ENCODE data around the gene MOB3A.

MOB3A gene

DNA sequence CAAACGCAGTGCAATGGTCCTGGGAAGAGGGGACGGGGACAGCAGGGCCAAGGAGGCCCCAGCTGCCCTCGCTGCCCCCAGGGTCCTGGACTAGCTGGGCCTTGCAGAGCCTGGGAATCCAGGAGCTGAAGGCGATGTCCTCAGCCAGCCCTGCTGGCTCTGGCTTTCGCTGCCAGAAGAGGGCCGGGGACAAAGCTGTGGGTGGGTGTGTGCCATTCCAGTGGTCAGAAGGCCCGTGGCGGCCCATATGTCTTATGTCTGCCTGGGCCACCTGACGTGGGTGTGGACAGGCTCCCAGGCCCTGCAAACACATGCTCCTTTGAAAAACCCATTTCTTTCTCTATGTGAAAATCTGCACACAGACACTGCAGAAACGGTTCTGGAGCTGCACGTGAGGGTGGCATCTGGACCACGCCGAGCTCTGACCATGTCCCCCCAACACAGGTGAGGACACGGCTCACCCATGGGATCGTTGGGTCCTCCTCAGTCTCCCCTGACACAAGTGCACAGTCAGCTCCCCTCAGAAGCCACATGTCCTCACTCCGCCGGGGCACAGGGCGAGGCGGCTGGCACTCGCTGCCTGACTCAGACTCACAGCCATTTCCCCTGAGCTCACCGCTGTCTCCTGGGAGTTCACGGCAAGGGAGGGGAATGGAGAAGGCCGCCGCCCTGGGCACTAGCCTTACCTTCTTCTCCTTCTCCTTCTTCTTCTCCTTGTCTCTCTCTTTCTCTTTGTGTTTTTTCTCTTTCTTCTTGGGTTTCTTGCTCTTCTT is 17.5 kb upstream of the MOB3A start:
- Histone ChIP-seq H3K36me3 (ENCODE audit: control insufficient read depth in 1 of 2, insufficient read depth in 2 of 2, low read length in 2 of 2) (peaks cover 68 to 100% of the 10 kb centered on the region in 2 donors), H3K27ac (ENCODE audit: low read length) (no peak overlapping the region), H3K4me3 (ENCODE audit: low read depth in 1 of 2, low read length in 2 of 2) (no peak overlapping the region), H3K27me3 (ENCODE audit: low read depth, low read length) (no peaks in the 10 kb centered on the region), H3K9me3 (ENCODE audit: control insufficient read depth in 1 of 2, low read length in 2 of 2) (no peaks in the 10 kb centered on the region), H3K4me1 (ENCODE audit: control insufficient read depth in 1 of 2, insufficient read depth in 2 of 2, low read length in 2 of 2) (no peaks in the 10 kb centered on the region)

DNA sequence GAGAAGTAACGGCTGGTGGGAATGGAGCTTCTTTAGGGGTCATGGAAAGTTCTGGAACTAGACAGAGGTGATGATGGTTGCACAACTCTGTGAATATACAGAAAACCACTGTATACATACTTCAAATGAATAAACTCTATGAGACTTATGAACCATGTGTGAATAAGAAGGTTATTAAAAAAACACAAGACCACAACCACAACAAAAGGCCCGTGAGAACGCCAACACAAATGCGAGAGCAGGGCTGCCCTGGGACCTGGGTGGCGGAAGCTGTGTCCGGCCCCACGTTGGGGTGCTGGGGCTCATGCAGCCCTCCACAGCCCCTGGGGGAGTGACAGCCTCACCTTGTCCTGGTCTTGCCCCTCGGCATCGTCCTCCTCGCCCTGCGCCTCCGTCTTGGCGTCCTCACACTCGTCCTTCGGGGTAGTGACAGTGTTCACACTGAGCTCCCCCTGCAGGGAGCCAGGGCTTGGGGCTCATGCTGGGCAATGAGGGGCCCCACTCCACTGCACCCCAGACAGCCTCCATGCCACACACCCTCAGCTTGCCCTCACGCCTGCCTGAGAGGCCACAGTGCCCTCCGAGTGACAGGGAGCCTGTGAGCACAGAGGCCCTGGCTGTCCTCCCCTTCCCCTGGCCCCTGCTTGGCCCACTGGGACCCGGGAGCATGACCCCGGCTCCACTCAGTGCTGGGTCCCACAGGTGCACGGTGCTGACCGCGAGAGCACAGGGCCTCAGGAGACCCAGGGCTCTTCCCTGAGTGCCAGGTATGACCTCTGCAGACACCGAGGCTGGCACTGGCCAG is 16.6 kb upstream of the MOB3A start:
- Histone ChIP-seq H3K4me3 (ENCODE audit: low read depth in 1 of 2, low read length in 2 of 2) (no peak overlapping the region), H3K4me1 (ENCODE audit: control insufficient read depth in 1 of 2, insufficient read depth in 2 of 2, low read length in 2 of 2) (no peaks in the 10 kb centered on the region), H3K36me3 (ENCODE audit: control insufficient read depth in 1 of 2, insufficient read depth in 2 of 2, low read length in 2 of 2) (peaks cover 69 to 100% of the 10 kb centered on the region in 2 donors), H3K27ac (ENCODE audit: low read length) (no peak overlapping the region), H3K27me3 (ENCODE audit: low read depth, low read length) (no peaks in the 10 kb centered on the region), H3K9me3 (ENCODE audit: control insufficient read depth in 1 of 2, low read length in 2 of 2) (no peaks in the 10 kb centered on the region)

DNA sequence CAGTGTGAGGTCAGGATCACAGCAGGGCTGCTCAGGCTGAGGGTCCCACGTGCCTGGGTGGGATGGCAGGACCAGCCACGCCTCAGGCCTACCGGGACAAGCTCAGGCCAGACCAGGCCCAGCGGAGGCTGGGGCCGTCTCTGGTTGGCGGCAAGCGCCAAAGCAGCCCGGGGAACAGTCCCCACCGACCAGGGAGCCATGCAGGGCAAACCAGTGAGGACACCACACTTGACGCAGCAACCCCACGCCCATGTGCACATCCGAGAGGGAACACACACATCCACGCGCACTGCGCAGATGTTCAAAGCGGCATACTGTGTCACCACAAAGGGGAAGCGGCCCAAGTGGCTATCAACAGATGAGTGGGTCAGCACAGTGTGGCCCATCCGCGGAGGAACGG is 15.8 kb upstream of the MOB3A start:
- Histone ChIP-seq H3K36me3 (ENCODE audit: control insufficient read depth in 1 of 2, insufficient read depth in 2 of 2, low read length in 2 of 2) (peaks cover 64 to 94% of the 10 kb centered on the region in 2 donors), H3K4me1 (ENCODE audit: control insufficient read depth in 1 of 2, insufficient read depth in 2 of 2, low read length in 2 of 2) (no peaks in the 10 kb centered on the region), H3K27ac (ENCODE audit: low read length) (no peak overlapping the region), H3K4me3 (ENCODE audit: low read depth in 1 of 2, low read length in 2 of 2) (no peak overlapping the region), H3K9me3 (ENCODE audit: control insufficient read depth in 1 of 2, low read length in 2 of 2) (no peaks in the 10 kb centered on the region), H3K27me3 (ENCODE audit: low read depth, low read length) (no peaks in the 10 kb centered on the region)

DNA sequence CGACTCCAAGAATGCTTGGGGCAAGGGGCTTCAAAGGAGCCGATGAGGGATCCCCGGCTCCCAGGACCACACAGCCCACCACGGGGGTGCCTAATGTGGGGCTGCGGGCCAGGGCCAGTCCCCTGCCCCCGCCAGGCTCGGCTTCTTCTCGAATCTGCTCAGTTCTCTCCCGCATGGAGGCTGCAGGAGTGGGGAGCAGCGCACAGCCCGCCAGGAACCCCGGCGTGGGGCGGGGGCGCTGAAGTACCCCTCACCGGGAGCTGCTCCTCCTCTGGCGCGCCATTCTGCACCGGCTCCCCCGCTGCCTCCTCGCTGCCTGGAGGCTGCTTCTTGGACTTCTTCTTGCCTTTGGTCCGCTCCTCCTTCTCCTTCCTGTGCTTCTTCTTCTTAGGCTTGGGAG is 15.3 kb upstream of the MOB3A start:
- Histone ChIP-seq H3K9me3 (ENCODE audit: control insufficient read depth in 1 of 2, low read length in 2 of 2) (no peaks in the 10 kb centered on the region), H3K4me1 (ENCODE audit: control insufficient read depth in 1 of 2, insufficient read depth in 2 of 2, low read length in 2 of 2) (no peaks in the 10 kb centered on the region), H3K27ac (ENCODE audit: low read length) (no peak overlapping the region), H3K4me3 (ENCODE audit: low read depth in 1 of 2, low read length in 2 of 2) (no peak overlapping the region), H3K36me3 (ENCODE audit: control insufficient read depth in 1 of 2, insufficient read depth in 2 of 2, low read length in 2 of 2) (peaks cover 63 to 93% of the 10 kb centered on the region in 2 donors), H3K27me3 (ENCODE audit: low read depth, low read length) (no peaks in the 10 kb centered on the region)

DNA sequence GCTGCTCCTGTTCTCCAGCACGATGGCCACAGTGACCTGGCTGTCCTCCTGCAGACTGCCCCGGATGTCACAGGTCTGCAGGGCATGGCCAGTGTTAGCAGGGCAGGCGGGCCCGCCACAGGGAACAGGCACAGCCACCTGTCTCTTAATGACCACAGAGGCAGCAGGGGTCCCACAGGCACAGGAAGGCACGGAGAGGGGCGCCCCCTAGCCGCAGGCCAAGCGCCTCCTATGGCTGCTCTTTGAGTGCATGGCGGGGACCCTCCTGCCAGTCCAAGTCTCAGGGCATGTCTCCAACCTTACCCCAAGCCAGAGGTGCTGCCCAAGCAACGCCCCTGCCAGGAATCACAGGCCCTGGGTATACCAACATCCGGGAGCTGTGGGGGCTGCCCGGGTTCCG is 14.7 kb upstream of the MOB3A start:
- Histone ChIP-seq H3K4me3 (ENCODE audit: low read depth in 1 of 2, low read length in 2 of 2) (no peak overlapping the region), H3K36me3 (ENCODE audit: control insufficient read depth in 1 of 2, insufficient read depth in 2 of 2, low read length in 2 of 2) (peaks cover 63 to 93% of the 10 kb centered on the region in 2 donors), H3K9me3 (ENCODE audit: control insufficient read depth in 1 of 2, low read length in 2 of 2) (no peaks in the 10 kb centered on the region), H3K4me1 (ENCODE audit: control insufficient read depth in 1 of 2, insufficient read depth in 2 of 2, low read length in 2 of 2) (no peaks in the 10 kb centered on the region), H3K27ac (ENCODE audit: low read length) (no peak overlapping the region), H3K27me3 (ENCODE audit: low read depth, low read length) (no peaks in the 10 kb centered on the region)

DNA sequence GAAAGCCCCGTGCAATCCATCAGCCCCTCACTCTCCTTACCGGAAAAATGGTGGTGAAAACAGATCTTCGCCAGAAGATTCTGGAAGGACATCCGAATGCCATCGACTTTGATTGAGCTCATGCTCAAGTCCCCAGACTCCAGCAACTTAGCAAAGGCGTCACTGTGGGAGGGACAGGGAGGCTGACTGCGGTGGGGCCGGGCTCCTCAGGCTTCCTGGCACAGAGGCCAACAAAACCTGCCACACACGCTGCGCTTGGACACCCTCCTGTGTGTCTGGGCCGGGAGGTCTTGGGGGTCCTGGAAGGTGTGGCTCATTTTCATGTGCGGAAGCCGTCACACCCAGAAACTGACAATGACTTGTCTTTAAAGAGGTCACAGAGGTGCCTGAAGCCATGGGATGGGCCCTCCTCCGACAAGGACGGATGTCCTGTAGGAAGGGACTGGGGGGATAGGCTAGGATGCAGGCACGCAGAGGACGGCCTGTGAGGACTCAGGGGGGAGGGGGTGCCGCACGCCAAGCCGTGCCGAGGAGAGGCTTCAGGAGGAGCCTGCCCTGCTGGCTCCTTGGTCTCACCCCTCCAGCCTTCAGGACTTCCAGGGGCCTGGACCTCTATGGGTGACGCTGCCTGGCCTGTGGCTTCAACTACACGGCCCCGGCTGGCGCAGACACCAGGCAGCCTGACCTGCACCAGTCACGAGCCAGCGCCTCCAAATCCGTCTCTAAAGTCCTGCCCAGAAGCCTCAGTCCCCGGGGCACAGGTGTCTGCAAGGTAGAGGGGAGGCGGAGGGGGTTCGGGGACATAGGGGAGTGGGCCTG is 13.1 kb upstream of the MOB3A start:
- H3K36me3 ChIP-seq (ENCODE audit: control insufficient read depth in 1 of 2, insufficient read depth in 2 of 2, low read length in 2 of 2) = peaks cover 49 to 89% of the 10 kb centered on the region in 2 donors
- H3K4me3 ChIP-seq (ENCODE audit: low read depth in 1 of 2, low read length in 2 of 2) = no peak overlapping the region
- no peak overlapping the region for H3K27ac ChIP-seq (ENCODE audit: low read length)

DNA sequence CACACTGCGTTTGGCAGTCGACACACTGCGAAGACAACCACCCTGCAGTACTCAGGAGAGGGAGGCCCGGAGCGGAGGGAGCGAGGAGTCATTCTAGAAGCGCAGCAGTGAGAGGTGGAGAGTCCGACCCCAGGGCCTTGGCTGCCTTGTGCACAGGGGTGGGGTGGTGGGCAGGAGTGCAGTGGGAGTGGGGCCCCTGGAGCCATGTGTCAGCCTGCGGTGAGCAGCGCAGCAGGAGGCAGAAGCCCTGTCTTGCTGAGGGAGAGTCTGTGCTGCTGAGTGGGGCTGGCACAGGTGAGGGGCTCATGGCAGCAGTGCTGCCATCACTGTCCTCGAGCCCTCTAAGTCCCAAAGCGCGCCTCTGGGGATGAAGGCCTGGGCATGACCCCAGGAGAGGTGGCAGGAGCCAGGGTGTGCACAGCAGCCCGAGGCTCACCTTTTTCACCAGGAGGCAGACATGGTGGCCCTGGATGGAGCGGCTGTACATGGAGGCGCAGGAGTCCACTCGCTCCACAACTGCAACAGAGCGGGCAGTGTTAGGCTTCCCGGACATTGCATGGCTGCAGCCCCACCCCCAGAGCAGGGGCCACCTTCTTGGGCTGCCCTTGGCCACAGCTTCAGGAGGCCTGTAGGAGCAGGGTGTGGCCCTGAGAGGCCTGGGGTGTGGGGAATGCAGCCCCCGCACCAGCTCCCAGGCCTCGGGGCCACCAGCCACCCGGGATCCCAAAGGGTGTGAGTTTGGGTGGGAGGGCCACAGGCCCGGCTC is 12.3 kb upstream of the MOB3A start:
- Histone ChIP-seq H3K4me1 (ENCODE audit: control insufficient read depth in 1 of 2, insufficient read depth in 2 of 2, low read length in 2 of 2) (no peaks in the 10 kb centered on the region), H3K27ac (ENCODE audit: low read length) (no peak overlapping the region), H3K27me3 (ENCODE audit: low read depth, low read length) (no peaks in the 10 kb centered on the region), H3K9me3 (ENCODE audit: control insufficient read depth in 1 of 2, low read length in 2 of 2) (no peaks in the 10 kb centered on the region), H3K36me3 (ENCODE audit: control insufficient read depth in 1 of 2, insufficient read depth in 2 of 2, low read length in 2 of 2) (peaks cover 40 to 86% of the 10 kb centered on the region in 2 donors), H3K4me3 (ENCODE audit: low read depth in 1 of 2, low read length in 2 of 2) (no peak overlapping the region)

More for the DNA sequence above, 13.1 kb upstream of the MOB3A start:
- H3K9me3 ChIP-seq (ENCODE audit: control insufficient read depth in 1 of 2, low read length in 2 of 2) = no peaks in the 10 kb centered on the region
- H3K4me1 ChIP-seq (ENCODE audit: control insufficient read depth in 1 of 2, insufficient read depth in 2 of 2, low read length in 2 of 2) = no peaks in the 10 kb centered on the region
- H3K27me3 ChIP-seq (ENCODE audit: low read depth, low read length) = no peaks in the 10 kb centered on the region

DNA sequence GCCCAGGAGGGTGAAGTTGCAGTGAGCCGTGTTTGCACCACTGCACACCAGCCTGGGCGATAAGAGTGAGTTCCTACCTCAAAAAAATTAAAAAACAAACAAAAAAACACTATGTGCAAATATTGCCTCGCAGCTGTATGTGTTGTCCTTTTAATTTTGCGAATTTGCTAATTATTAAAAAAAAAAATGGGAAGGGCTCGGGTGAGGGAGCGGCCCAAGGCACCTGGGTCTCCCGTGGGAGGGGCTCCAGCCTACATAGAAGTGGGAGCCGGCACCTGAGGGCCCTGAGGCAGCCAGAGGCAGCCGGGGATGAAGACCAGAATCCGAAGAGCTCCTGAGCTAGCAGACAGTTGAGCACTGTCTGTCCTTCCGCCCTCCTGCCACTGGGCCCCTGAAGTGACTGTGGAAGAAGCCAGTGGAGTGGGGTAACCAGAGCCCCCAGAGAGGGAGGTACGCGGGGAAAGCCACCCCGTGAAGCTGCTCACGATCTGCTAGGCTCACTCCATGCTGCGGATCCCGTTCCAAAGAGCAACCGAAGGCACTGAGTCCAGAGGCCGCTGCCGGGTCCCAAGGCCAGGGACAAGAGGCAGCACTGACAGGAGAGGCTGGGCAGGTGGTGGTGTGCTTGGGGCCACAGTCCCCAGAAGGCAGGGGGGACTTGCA is 7.0 kb upstream of the MOB3A start:
- no peaks in the 10 kb centered on the region for H3K27me3 ChIP-seq (ENCODE audit: low read depth, low read length)
- H3K4me1 ChIP-seq (ENCODE audit: control insufficient read depth in 1 of 2, insufficient read depth in 2 of 2, low read length in 2 of 2) = no peaks in the 10 kb centered on the region
- no peak overlapping the region for H3K27ac ChIP-seq (ENCODE audit: low read length)
- peaks cover 23 to 66% of the 10 kb centered on the region in 2 donors for H3K36me3 ChIP-seq (ENCODE audit: control insufficient read depth in 1 of 2, insufficient read depth in 2 of 2, low read length in 2 of 2)
- H3K4me3 ChIP-seq (ENCODE audit: low read depth in 1 of 2, low read length in 2 of 2) = no peak overlapping the region
- H3K9me3 ChIP-seq (ENCODE audit: control insufficient read depth in 1 of 2, low read length in 2 of 2) = no peaks in the 10 kb centered on the region

DNA sequence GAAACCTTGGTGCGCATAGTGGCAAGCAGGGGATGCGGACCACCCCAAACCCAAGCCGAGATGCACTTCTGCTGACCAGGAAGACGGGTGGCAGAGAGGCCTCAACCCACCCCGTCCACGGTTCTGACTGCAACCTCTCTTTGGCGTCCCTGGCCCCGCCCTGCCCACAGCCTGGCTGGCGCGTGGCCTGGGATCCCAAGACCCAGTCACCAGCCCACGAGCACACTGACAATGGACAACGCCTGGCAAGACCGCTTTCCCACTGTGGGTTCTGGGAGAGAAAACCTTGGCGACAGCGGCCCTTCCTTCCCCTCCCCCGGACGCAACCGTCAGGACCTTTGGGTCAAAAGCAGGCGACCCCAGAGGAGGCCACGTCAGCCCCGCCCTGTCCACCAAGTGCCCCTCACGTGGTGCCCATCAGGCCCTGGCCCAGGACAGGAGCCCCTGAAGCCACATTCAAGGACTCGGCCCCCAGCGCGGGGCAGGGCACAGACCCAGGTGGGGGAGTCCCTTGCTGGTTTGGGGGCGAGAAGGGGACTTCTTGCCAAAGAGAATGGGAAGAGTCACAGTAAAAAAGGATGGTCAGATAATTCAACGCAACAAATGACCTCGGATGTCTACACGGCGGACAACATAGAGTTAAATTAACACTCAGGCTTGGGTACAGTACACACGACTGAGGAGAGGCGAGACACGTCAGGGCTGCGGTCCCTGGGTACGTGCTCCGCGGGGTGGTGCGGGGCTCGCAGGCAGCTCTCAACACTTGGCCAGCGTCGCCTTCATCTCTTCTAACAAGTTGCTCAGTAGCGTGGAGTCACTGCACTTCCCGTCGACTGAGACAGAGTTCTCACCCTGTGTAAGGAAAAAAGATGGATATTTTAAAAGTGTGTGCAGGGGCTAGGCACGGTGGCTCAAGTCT is 5.5 kb upstream of the MOB3A start:
- H3K36me3 ChIP-seq (ENCODE audit: control insufficient read depth in 1 of 2, insufficient read depth in 2 of 2, low read length in 2 of 2) = peaks cover 18 to 58% of the 10 kb centered on the region in 2 donors
- no peaks in the 10 kb centered on the region for H3K27me3 ChIP-seq (ENCODE audit: low read depth, low read length)
- H3K4me3 ChIP-seq (ENCODE audit: low read depth in 1 of 2, low read length in 2 of 2) = no peak overlapping the region
- H3K9me3 ChIP-seq (ENCODE audit: control insufficient read depth in 1 of 2, low read length in 2 of 2) = no peaks in the 10 kb centered on the region
- H3K27ac ChIP-seq (ENCODE audit: low read length) = no peak overlapping the region
- H3K4me1 ChIP-seq (ENCODE audit: control insufficient read depth in 1 of 2, insufficient read depth in 2 of 2, low read length in 2 of 2) = peaks cover 0 to 7% of the 10 kb centered on the region in 2 donors

DNA sequence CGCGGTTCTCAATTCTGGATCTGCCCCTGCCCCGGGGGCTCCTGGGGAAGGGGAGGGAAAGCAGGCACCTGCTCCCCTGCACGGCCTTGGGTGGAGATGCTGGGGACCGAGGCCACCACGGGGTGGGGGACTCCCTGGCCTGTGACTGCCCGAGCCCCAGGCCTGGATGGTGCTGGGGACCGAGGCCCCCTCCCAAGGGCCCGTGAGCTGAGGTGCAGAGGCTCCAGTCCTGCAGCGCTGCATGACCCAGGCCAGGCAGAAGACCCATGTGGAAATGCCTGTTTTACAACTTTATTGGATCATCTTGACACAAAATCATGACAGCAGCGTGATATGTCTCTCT is 4.6 kb upstream of the MOB3A start:
- Histone ChIP-seq H3K27me3 (ENCODE audit: low read depth, low read length) (no peaks in the 10 kb centered on the region), H3K36me3 (ENCODE audit: control insufficient read depth in 1 of 2, insufficient read depth in 2 of 2, low read length in 2 of 2) (peaks cover 15 to 48% of the 10 kb centered on the region in 2 donors), H3K9me3 (ENCODE audit: control insufficient read depth in 1 of 2, low read length in 2 of 2) (no peaks in the 10 kb centered on the region), H3K4me1 (ENCODE audit: control insufficient read depth in 1 of 2, insufficient read depth in 2 of 2, low read length in 2 of 2) (peaks cover 0 to 7% of the 10 kb centered on the region in 2 donors), H3K27ac (ENCODE audit: low read length) (no peak overlapping the region), H3K4me3 (ENCODE audit: low read depth in 1 of 2, low read length in 2 of 2) (no peak overlapping the region)
